ENCODE results near the gene COL6A5.

COL6A5 gene

DNA sequence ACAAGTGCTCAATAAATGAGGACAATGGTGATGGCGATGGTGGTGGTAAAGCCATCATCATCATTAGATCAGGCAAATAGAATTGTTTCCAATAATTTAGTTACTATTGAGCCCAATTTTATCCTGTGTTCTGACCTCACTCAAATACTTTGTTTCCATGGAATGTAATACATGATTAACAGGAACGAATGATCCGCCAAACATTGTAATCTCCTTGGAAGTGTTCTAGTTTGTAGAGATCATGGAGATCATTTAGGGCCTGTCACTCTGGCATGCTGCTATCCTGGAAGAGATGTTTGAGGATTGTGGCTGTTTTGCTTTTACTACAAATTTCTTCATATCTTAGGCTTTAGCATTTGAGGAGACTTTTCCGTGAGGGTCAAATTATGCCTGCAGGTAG, 174.3 kb downstream of the COL6A5 start:
- DNase-seq = no peak

DNA sequence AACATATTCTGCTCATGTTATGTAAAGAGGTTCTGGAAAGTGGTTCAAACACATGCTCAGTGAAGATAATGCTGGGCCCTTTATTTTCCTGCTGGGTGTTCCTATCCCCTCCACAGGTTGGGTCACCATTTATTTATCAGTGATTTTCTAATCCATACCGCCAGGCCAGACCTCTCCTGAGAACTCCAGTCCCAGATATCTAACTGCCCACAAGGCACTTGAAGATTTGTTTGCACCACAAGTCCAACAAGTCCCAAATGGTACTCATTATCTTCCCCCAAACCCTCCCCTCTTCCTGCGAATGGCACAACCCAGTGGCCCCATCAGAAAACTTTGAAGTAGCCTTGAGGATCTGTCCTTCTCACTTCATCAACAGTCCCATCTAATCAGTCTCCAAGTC, 176.9 kb downstream of the COL6A5 start:
- DNase-seq = no peak

DNA sequence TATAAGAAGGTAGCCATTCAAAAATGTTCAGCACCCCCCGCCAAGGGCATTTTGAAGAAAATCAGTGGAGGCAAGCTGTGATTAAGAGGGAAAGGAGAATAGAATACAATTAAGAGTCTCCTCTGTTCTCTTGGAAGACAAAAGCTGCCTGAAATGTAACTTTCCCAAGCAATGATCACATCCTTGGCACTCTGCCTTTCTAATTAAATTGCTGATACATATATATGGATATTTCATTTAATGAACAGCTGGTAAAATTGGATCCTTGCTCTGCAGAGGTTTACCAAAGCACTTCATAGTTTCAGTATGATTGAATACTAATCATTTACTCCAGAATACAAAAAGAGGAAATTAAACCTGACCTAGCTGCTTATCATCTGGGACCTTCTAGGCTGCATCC, 182.0 kb downstream of the COL6A5 start:
- DNase-seq = no peak

DNA sequence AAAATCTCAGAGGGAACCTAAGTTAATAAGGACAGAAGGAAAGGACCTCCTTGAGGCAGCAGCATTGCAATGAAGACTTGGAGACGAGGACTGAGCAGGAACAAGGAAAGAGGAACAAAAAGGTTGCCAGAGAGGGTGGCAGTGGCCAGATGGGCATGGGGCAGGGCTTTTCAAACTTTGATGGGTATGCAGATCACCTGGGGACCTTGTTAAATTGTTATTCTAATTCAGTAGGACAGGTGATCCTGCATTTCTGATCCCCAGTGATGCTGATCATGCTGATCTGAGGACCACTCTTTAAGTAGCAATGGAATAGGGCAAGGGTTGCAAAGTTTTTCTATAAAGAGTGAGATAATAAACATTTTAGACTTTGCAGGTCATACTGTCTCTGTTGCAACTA, 182.6 kb downstream of the COL6A5 start:
- no peak for DNase-seq

DNA sequence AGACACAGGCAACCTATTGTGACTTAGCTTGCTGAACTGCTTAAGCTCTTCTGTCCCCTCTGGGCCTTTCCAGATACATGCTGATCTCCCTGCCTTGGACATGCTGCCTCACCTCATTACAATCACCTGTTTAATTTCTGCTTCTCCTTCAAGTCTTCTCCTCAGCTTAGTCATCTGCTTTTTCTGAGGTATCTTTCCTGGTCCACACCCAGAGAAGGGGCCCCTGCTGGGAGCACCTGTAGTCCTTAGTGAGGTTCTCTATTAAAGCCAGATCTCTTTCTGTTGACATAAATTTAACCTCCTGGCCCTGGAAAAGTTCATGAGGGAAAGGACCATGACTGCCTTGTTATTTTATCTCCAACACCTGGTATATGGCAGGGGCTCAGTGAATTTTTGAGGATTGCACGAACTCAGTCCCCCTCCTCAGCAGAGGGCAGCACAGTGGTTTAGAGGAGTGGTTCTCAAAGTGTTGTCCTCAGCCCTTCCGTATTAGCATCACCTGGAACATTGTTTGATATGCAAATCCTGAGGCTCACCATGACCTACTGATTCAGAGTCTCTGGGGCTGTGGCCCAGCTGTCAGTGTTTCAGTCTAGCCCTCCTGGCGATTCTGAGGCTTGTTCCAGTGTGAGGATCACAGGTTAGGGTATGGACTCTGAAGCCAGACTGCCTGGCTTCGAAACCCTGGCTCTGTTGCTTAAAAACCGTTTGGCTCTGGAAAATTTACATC, 184.2 kb downstream of the COL6A5 start:
- DNase-seq = no peak

DNA sequence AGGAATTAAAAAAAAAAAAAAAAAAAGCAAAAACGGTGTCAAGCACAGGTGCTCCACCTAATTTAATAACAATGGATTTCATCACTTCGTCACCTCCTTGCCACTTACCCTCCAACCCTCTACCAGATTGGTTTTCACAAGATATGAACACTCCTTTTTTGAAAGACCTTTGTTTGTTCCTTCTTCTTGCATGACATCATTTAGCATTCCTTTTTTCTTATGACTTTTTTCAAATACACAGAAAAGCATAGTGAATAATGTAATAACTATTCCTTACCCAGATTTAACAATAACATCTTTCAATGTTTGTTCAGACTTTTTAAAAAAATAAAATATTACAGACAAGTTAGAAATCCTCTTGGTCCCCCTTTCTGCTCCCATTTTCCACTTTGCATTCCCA, 187.8 kb downstream of the COL6A5 start:
- no peak for DNase-seq

All from SHP77 (cell line).